GM12891 (cell line): ENCODE results near the gene STRA6.

Experiments
- DNase-seq: peaks from one replicate; pipeline ENCODE4 v3.0.0; 2011; ENCODE audit warnings: low spot score; ENCODE audit not compliant: insufficient read length
- FAIRE-seq: peaks from 2 replicates; lab custom pipeline; 2011; peaks lifted over from hg19 to GRCh38; lab: Jason Lieb, UNC
- PAX5 ChIP-seq: IDR thresholded peaks from 2 replicates; pipeline ENCODE4 v1.6.1; 2011; ENCODE audit warnings: low read length, moderate library complexity, mild to moderate bottlenecking; ENCODE audit not compliant: insufficient read depth, severe bottlenecking
- POLR2A ChIP-seq: IDR thresholded peaks from 2 replicates; pipeline ENCODE4 v1.6.1; 2011; ENCODE audit warnings: low read depth, low read length, control low read depth
- POLR2AphosphoS5 ChIP-seq: IDR thresholded peaks from 2 replicates; pipeline ENCODE4 v1.6.1; 2011; ENCODE audit warnings: low read depth, low read length, control low read depth
- POU2F2 ChIP-seq: IDR thresholded peaks from 2 replicates; pipeline ENCODE4 v1.6.1; 2011; ENCODE audit warnings: low read depth, mild to moderate bottlenecking, control low read depth, low read length, moderate library complexity
- SPI1 ChIP-seq: IDR thresholded peaks from 2 replicates; pipeline ENCODE4 v1.6.1; 2011; ENCODE audit warnings: low read depth, low read length, control low read depth
- TAF1 ChIP-seq: IDR thresholded peaks from 2 replicates; pipeline ENCODE4 v1.6.1; 2011; ENCODE audit warnings: low read depth, low read length, control low read depth

Gene STRA6

DNA sequence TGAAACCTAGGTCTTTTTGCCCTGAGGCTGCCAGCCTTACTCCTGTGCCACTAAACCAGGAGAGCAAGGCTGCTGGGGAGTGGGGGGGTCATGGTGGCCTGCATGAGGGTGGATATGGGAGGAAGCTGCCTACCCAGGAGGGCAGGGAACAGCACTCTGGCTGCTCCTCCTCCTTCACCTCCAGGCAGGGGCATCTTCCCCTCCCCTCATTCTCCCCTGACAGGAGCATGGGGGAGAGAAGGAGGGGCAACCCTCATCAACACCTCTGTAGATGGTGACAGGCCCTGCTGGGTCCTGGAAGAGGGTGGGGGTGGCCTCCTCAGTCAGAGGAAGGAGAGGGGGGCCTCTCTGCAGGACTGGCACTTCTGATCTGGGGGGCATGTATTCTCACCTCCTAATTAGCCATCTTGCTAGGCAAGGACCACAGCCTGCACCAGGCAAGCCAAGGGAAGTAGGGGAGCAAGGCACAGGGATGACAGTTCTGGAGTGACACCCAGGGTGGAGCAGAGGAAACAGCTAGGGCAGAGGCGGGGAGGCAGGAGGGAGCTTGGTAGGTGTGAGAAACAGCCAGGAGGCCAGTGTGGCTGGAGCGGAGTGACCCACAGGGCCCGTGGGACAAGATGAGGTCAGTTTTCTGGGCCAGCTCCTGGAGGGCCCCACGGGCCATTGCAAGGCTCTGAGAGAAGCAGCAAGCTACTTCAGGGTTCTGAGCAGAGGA lies 38.5 kb upstream of the STRA6 start:
- TF ChIP-seq POLR2AphosphoS5: no peak
- no peak for TF ChIP-seq POU2F2
- TF ChIP-seq SPI1: no peak
- TF ChIP-seq TAF1: no peak
- TF ChIP-seq POLR2A: no peak
- TF ChIP-seq PAX5: no peak
- FAIRE-seq (no peak), DNase-seq (no peak)

DNA sequence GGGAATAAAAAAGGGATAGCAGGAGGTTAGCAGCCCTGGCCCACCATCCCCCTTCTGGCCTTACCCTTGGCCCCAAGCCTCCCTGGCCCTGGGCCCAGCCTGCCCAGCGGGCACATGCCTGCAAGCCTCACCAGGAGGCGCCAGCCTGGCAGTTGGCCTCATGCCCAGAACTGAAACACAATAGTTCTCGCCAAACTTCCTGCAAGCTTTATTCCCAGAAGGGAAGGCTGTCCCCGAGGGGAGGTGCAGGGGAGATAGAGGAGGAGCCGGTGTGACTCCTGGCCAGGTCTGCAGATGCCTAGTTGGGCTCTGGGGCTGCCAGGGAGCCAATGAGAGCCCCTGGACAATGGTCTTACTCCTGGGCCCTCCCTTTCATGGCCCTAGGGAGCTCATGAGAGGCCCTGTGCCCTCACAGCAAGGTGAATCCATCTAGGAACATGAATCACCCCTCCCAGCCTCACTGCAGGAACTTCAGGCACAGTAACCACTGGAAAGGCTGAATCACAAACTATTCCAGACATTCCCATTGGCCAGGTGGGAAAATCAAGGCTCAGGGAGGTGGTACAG lies 37.5 kb upstream of the STRA6 start:
- TF ChIP-seq TAF1 (no peak), POLR2AphosphoS5 (no peak), POLR2A (no peak), PAX5 (no peak), SPI1 (no peak), POU2F2 (no peak)
- no peak for DNase-seq

DNA sequence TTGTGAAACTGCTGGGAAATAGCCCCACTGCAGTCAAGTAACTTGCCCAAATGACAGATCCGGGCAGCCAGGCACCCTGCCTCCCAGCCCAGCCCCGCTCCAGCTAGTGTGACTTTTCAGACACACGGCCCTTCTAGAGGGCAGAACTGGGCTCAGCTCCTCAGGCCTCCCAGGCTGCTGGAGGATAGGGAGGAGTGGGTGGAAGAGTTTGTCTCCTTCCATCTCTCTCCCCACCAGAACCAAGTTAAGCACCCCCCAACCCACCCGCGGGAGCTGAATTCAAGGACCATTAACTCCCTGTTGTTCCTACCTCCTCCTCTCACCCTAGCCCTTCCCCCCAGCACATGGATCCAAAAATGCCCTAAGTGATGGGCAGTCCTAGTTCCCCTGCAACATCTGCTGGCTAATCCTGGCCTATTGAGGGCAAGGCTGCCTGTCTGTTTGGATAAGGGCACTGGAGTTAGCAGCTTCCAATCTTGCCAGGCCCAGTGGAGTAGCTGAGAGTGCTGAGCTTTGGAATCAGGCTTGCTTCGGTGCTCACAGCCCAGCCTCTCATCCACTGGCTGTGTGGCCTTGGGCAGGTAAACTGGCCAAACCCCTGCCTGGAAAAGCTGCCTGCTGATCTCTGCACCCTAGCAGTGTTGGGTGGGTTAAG lies 36.6 kb upstream of the STRA6 start:
- FAIRE-seq (no peak), DNase-seq (no peak)
- TF ChIP-seq SPI1 (no peak), TAF1 (no peak), POLR2A (no peak), POLR2AphosphoS5 (no peak), POU2F2 (no peak), PAX5 (no peak)

More for the DNA sequence above, 37.5 kb upstream of the STRA6 start:
- no peak for FAIRE-seq

DNA sequence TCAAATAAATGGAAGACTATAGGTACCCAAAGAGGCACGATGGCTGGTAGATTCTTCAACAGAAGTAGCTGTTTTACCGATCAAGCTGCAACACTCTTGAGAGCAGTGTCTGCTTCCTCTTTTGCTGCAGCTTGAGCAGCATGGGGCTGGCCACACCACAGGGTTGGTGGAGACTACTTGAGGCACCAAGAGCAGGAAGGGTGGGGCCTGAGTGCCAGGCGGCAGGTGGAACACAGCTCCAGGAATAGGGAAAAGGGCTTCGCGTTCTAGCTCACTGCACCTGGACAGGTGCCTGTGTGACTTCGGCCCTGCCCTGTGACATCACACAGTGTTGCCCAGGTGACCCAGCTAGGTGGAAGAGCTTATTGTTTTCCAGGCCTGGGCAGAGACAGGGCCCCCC lies 33.4 kb upstream of the STRA6 start, which contains the start of gene CCDC33:
Gene CCDC33, plus strand, starts transcription at position 365 of the 400 bp plus-strand sequence. CDS start 394 bp downstream, outside the sequence.
- FAIRE-seq (peak; percentile 88), DNase-seq (peak; percentile 61)
- no peak for TF ChIP-seq POLR2AphosphoS5
- peak; percentile 77 for TF ChIP-seq SPI1

DNA sequence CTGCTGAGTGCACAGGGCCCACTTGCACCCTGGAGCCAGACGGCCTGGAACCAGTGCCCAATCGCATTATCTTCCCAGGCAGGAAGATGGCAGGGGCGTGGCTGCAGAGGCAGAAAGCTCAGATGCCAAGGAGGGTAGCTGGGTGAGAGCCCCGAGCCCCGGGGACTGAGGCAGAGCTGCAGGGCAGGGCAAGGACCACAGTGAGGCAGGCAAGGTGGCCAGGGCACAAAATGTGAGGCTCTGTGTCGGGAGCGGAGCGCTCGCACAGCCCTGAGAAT lies 31.9 kb upstream of the STRA6 start:
- FAIRE-seq (no peak), DNase-seq (no peak)
- TF ChIP-seq TAF1 (no peak), SPI1 (no peak), PAX5 (no peak), POLR2A (no peak), POLR2AphosphoS5 (no peak), POU2F2 (no peak)

DNA sequence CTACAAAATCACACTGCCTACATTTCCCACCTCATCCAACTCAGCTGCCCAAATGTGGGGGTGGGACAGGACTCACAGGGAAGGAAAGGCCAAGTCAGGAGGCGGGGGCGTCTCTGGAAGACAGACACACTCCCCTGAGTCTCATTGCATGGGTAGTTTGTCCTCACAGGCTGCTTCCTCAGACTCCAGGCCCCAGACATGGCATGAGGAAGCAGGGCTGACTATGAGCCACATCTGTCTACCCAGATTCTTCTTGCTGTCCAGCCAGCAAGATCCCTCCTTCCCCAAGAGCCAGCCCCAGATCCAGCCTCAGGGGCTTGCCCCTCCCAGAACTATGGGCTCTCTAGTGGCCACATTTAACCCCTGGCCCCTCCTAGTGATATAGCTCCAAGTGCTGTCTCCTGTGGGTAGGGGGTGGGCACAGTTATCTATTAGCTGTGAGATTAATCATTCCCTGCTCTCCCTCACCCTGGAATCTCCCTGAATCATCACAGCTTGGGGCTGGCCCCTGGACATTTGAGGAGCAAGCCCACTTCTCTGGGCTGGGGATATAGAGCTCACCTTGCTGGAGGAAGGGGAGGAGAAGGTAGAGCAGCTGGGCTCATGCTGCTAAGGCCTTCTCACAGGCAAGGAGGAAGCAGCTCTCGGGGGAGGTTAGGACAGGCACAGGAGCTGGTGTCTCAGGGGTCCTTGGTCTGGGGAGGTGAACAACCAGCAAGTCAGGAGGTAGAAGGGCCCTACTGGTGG lies 31.4 kb upstream of the STRA6 start:
- TF ChIP-seq TAF1: no peak
- TF ChIP-seq POLR2A: no peak
- no peak for TF ChIP-seq POU2F2
- no peak for TF ChIP-seq PAX5
- no peak for TF ChIP-seq SPI1
- no peak for TF ChIP-seq POLR2AphosphoS5
- no peak for FAIRE-seq
- DNase-seq: no peak

DNA sequence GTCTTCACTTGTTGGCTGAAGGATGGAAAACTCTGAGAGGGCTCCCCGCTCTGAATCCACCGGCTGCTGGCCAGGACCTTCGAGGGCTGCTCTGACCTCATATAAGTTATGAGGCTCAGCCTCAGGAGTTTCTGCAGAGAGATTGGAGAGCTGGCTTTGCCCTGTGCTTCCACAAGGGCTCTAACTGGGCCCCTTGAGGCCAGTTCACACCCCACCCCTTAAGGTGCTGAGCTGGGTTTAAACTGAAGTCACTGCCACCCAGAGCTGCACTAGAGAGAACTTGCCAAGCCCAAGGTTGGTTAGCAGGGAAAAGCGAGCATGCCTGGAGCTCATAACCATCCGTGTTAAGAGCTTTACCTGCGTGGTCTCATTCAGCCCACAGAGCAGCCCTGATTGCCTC lies 30.8 kb upstream of the STRA6 start:
- no peak for TF ChIP-seq PAX5
- no peak for TF ChIP-seq POLR2AphosphoS5
- TF ChIP-seq POU2F2: no peak
- TF ChIP-seq TAF1: no peak
- TF ChIP-seq SPI1: no peak
- no peak for TF ChIP-seq POLR2A
- FAIRE-seq (no peak), DNase-seq (no peak)

DNA sequence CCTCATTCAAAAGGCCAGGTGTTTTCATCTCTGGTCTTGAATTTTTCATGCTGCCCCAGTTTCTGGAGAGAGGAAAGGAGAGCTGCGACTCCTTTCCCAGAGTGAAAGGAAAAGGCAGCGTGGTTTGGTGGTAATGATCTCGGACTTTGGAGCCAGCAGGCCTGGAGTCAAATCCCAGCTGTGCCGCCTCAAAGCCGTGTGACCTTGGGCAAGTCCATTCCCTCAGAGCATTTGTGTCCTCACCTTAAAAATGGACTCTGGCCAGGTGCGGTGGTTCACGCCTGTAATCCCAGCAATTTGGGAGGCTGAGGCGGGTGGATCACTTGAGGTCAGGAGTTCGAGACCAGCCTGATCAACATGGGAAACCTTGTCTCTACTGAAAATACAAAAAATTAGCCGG lies 28.9 kb upstream of the STRA6 start:
- FAIRE-seq (no peak), DNase-seq (no peak)
- TF ChIP-seq POU2F2: no peak
- TF ChIP-seq PAX5: no peak
- no peak for TF ChIP-seq POLR2AphosphoS5
- no peak for TF ChIP-seq SPI1
- no peak for TF ChIP-seq TAF1
- no peak for TF ChIP-seq POLR2A

DNA sequence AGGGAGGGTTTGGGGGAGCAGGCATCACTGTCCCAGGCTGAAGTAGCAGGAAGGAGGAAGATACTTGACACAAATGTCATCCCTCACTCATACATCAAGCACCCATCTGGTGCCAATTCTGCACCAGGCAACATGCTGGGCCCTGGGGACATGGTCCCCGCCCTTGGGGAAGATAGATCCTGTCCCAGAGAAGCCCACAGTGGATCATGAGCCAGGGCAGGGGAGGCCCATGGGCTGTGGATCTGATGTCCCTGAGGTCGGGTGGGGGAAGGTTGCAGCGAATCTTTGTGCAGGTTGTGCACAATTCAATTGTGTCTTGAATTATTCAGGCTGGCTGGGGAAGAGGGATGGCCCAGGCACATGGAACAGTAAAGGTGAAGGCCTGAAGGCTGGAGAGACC lies 27.1 kb upstream of the STRA6 start:
- TF ChIP-seq PAX5 (no peak), POLR2A (no peak)
- no peak for FAIRE-seq

More for the DNA sequence above, 27.1 kb upstream of the STRA6 start:
- no peak for DNase-seq
